HG03571 (cell line): Measurements from ENCODE around the gene TMA16.
"Not testable (repeated sequence)": the region's sequence is repeated elsewhere in the genome, so short reads cannot be mapped to it uniquely, and the experiment has no call there.

Source experiments
- ATAC-seq: cut with Tn5 transposase; IDR thresholded peaks from one replicate; pipeline ENCODE4 v1.9.1; 2021; ENCODE audit not compliant: unreplicated experiment

The TMA16 gene

GRCh38 chr4:163505374-163505773, 10.9 kb downstream of the TMA16 start:
- no peak for ATAC-seq

GRCh38 chr4:163515198-163515597, 20.7 kb downstream of the TMA16 start:
- no peak for ATAC-seq

GRCh38 chr4:163523791-163524365, 29.4 kb downstream of the TMA16 start:
- no peak for ATAC-seq

- ATAC-seq: no peak
Measured at GRCh38 chr4:163525982-163526381, 31.5 kb downstream of the TMA16 start.

- no peak for ATAC-seq
Measured at GRCh38 chr4:163527172-163527571, 32.7 kb downstream of the TMA16 start.

- no peak for ATAC-seq
Measured at GRCh38 chr4:163528653-163529052, 34.2 kb downstream of the TMA16 start.

GRCh38 chr4:163534056-163534455, 39.6 kb downstream of the TMA16 start:
- no peak for ATAC-seq

GRCh38 chr4:163535657-163536056, 41.2 kb downstream of the TMA16 start:
- no peak for ATAC-seq

- ATAC-seq: no peak
Measured at GRCh38 chr4:163536091-163536490, 41.6 kb downstream of the TMA16 start.

- no peak for ATAC-seq
Measured at GRCh38 chr4:163537114-163537513, 42.6 kb downstream of the TMA16 start.

GRCh38 chr4:163538820-163539219, 44.3 kb downstream of the TMA16 start:
- ATAC-seq: not testable (repeated sequence)

- ATAC-seq: no peak
Measured at GRCh38 chr4:163540448-163540847, 46.0 kb downstream of the TMA16 start.

GRCh38 chr4:163540977-163541376, 46.5 kb downstream of the TMA16 start:
- no peak for ATAC-seq

GRCh38 chr4:163542275-163542674, 47.8 kb downstream of the TMA16 start:
- ATAC-seq: no peak

- peak; percentile 86 for ATAC-seq
Measured at GRCh38 chr4:163544407-163545038, 50.0 kb downstream of the TMA16 start.

GRCh38 chr4:163548481-163549243, 54.2 kb downstream of the TMA16 start:
- peak; percentile 35 for ATAC-seq

GRCh38 chr4:163550869-163551267, 56.4 kb downstream of the TMA16 start:
- ATAC-seq: no peak

- no peak for ATAC-seq
Measured at GRCh38 chr4:163553146-163553545, 58.7 kb downstream of the TMA16 start.

GRCh38 chr4:163554870-163555465, 60.5 kb downstream of the TMA16 start:
- ATAC-seq: no peak

GRCh38 chr4:163556177-163556576, 61.7 kb downstream of the TMA16 start:
- ATAC-seq: peak; percentile 44

GRCh38 chr4:163556650-163557391, 62.3 kb downstream of the TMA16 start:
- ATAC-seq: no peak
